Brain microvascular endothelial cell (primary cell): ENCODE measurements around the gene IDUA.

Experiments
- DNase-seq: peaks from one replicate; pipeline ENCODE4 v3.0.0-alpha.2; 2020
- H3K27ac ChIP-seq: fragments of 250-450 bp; sonication (Bioruptor Pico); 2 replicates; pipeline ENCODE4 v1.5.1; 2020; ENCODE audit warnings: mild to moderate bottlenecking, moderate library complexity
- H3K27me3 ChIP-seq: fragments of 250-450 bp; sonication (Bioruptor Pico); replicated peaks from 2 replicates; pipeline ENCODE4 v1.5.1; 2020; ENCODE audit warnings: mild to moderate bottlenecking
- H3K36me3 ChIP-seq: fragments of 250-450 bp; sonication (Bioruptor Pico); replicated peaks from 2 replicates; pipeline ENCODE4 v1.5.1; 2020; ENCODE audit warnings: mild to moderate bottlenecking
- H3K4me3 ChIP-seq: 2 replicates; pipeline ENCODE4 v1.5.1; 2011; ENCODE audit warnings: low read depth, mild to moderate bottlenecking, control low read depth, low read length, moderate library complexity
- CTCF ChIP-seq: IDR thresholded peaks from 2 replicates; pipeline ENCODE4 v1.5.1; 2011; ENCODE audit warnings: low read depth, mild to moderate bottlenecking, moderate library complexity, low read length, control low read depth, inconsistent platforms; ENCODE audit errors: missing control alignments
- in situ Hi-C: cut with HindIII; loops from 2 replicates; pipeline ENCODE4 v1.10.0; 2017; ENCODE audit warnings: low sequenced_read_pairs, low pct_ligation_motif_present

Gene IDUA

DNA sequence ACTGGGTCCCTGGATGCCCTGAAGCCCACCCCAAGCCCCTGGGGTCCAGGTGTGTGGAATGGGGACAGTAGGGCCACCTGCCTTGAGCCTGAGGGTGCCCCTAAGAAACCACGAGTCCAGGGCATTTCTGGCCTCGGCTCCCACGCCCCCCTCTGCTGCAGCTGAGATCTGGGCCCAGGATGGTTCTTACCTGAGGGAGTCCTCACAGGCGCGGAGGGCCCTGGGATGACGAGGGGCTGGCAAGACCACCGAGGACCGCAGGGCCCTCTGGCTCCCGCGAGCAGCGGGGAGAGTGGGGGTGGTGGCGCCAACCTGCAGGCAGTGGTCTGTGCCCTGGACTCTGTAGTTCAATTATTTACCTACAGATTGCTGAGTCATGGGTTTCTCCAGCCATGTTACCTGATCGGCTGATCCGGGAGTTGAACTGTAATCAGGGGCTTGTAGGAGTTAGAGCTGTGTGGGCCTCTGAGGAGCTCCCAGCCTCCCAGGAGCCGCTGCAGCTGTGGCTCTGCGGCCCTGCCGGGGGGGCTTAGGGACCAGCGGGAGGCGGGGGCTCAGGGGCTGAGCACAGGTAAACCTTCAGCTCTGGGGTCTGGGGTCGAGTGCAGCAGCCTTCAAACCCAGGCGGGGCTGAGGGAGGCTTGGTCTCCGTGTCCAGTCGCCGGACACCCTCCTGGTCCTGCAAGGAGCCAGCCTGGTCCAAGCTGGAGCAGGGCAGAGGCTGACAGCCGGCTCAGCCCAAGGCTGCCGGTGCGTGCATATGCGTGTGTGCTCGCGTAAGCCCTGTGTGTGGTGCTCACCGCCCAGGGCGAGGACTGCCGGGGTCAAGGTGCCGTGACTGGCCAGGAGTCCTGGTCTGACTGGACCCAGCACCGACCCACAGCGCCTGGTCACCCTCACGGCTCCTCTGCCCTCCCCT is 6.5 kb downstream of the IDUA start, which contains the start of gene SLC26A1:
TSS of gene SLC26A1 (minus strand) at position 294 of the 919 bp plus-strand sequence. CDS start 1,701 bp downstream, outside the sequence.
- TF ChIP-seq CTCF: no peak
- DNase-seq: no peak
- in situ Hi-C loops: no loop called here
- peaks cover 27% of the 10 kb centered on the region for H3K27me3 ChIP-seq
- H3K4me3 ChIP-seq: no peak within 1 kb of the TSS
- H3K36me3 ChIP-seq: peaks cover 4% of the 10 kb centered on the region
- H3K27ac ChIP-seq: no peak within 1 kb of the TSS

GRCh38 chr4:995311-996026 is 8.6 kb downstream of the IDUA start:
- no peak for DNase-seq
- Histone ChIP-seq H3K27ac (no peak overlapping the region), H3K27me3 (peaks cover 31% of the 10 kb centered on the region), H3K4me3 (no peak overlapping the region), H3K36me3 (peaks cover under 1% of the 10 kb centered on the region)
- in situ Hi-C loops: no loop called here
- no peak for TF ChIP-seq CTCF

DNA sequence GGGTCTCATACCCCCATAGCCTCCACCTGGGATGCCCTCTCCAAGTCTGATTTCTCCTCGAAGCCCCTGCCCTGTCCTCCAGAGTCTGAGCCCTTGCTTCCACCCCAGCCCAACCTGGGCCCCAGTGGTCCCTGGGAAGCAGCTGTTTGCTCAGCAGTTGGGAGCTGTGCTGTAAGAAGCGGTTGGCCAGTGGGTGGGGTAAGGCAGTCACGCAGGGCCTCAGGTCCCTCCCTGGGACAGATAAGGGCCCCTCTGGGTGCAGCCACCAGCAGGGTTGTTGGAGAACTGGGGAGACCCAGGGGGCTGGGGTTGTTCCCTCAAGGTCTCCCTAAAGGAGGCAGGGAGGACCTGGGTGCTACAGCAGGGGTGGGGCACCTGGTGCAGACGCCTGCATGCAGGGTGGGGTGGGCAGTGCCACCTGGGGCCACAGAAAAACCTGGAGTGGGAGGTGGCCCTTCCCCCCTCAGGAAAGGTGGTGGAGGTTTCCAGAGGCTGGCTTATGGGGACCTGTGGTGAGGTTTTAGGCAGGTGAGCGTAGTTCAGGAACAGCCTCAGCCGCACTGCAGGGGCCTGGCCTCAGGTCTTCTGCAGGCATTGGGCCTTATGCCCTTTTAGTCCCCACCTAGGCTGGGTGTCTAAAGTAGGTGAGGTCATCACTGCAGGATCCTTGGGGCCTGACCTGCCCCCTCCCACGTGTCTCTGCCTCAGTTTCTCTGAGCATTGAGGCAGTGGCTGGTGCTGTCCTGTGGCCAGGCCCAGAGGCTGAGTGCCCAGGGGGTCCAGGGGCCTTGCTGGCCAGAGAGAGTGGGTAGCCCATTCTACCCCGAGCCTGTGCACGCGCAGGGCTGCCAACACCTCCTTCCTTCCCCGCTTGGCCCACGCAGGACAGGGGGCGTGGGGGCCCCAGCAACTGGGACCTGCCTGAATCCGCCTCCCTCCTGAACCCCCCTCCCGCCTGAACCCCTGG is 9.5 kb downstream of the IDUA start:
- TF ChIP-seq CTCF: no peak
- Histone ChIP-seq H3K36me3 (no peaks in the 10 kb centered on the region), H3K4me3 (no peak overlapping the region), H3K27me3 (peaks cover 37% of the 10 kb centered on the region), H3K27ac (no peak overlapping the region)
- no peak for DNase-seq
- in situ Hi-C loops: no loop called here

- Histone ChIP-seq H3K36me3 (no peaks in the 10 kb centered on the region), H3K4me3 (no peak overlapping the region), H3K27me3 (peaks cover 44% of the 10 kb centered on the region), H3K27ac (no peak overlapping the region)
- in situ Hi-C loops: no loop called here
- DNase-seq: no peak
- TF ChIP-seq CTCF: no peak
These were observed 10.1 kb downstream of the IDUA start for GRCh38 chr4:996997-997374.

DNA sequence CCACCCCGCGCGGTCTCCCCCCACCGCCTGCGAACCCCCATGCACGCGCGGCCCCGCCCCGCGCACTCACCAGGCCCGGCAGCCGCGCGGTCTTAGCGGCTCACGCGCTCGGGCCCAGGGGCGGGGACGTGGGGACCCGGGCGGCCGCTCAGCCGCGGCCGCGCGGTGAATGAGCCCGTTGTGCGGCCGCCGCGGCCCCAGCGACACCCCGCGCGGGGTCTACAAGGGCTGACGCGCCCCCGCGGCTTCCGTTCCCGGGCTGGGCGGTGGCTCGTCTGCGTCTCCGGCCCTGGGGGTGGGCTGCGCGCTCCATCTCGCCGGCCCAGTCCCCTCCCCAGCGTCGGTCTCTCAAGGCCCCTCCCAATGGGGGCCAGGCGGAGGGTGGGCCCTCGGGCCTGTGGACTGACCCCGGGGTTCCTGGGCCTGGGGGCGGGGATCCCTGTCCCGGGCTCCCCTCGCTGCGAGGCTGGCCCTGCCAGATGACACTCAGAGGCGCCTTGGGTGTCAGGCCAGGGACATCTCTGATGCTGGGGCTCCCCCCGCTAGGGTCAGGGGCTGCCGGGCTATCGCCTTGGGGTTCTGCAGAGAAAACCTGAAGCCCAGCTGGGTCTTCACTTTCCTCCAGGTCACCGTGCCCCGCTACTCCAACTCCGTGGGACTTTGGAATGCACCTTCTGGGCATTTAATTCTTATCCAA is 10.7 kb downstream of the IDUA start:
- in situ Hi-C loops: no loop called here
- Histone ChIP-seq H3K27me3 (peaks cover 49% of the 10 kb centered on the region), H3K4me3 (no peak overlapping the region), H3K27ac (no peak overlapping the region), H3K36me3 (no peaks in the 10 kb centered on the region)
- no peak for TF ChIP-seq CTCF
- no peak for DNase-seq
